DMS79 (cell line): ENCODE measurements around the gene L3MBTL2.
"Not testable (repeated sequence)": the region's sequence is repeated elsewhere in the genome, so short reads cannot be mapped to it uniquely, and the experiment has no call there.

Experiments used
- DNase-seq: peaks from one replicate; lab custom pipeline; 2025; lab: John Stamatoyannopoulos, UW

Gene L3MBTL2

DNA sequence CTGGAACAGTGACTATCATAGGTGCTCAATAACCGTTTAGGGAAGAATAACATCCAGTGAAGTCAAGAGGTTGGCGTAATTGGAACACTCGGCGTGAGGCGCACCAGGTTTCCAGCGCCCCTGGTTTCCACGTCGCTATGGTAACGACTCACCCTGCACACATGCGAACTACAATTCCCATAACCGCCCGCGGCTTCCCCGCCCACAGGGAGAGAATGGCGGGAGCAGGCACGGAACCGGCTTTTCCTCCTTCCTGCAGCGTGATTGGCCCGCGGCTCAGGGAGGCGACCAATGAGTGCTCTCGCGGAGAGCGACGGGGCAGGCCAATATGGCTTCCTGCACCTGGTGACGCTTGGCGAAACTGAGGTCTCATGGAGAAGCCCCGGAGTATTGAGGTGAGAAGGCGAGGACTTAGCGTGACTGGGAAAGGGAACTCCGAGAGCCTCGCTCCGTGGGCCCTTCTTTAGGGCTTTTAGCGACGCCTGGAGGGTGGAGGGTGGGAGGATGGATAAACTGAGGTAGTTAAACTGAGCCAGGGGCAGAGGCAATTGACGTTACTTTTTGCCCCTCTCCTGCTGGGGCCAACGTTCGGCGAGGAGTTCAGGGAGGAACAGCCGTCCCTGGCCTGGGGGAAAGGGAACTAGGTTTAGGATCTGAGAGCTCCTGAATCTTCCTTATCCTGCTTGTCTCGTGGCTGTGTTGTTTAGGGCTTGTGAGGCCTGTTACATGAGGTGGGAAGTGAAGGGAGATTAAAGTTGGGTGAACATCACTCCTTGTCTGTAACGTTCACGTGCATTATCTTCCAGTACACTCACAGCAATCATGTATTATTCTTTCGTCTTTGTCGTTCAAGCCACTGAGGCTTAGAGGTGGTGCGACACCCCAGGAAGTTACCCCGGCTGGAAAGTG, at the start of gene L3MBTL2:
Gene L3MBTL2, plus strand, starts transcription at position 321 of the 909 bp plus-strand sequence. Its CDS starts 51 bp downstream, at position 372.
- DNase-seq = peak; percentile 88

DNA sequence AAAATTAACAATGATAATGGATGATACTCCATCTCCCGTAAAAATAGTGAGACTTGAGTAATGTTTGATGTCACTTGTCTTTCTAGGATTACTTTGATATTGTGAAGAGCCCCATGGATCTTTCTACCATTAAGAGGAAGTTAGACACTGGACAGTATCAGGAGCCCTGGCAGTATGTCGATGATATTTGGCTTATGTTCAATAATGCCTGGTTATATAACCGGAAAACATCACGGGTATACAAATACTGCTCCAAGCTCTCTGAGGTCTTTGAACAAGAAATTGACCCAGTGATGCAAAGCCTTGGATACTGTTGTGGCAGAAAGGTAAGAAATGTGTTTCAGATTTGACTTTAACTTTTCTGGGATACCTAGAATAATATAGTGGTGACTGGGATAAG, 48.0 kb upstream of the L3MBTL2 start:
- DNase-seq = no peak

DNA sequence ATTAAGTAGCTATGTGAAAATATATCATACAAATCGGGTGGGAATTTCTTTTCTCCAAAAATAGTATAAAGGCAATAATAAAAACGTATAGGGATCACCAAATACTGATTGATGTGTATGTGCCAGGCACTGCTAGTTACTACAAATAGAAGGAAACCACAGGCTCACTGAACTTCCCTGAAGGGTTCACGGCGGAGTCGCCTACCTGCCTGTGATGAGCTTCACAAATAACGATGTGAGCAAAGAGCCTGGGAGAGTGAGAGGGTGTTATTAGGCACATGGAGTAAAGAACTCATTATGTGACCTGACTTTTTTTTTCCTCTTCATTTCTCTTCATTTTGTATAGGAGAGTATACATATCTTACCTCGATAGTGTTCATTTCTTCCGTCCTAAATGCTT, 36.0 kb upstream of the L3MBTL2 start:
- DNase-seq = no peak

DNA sequence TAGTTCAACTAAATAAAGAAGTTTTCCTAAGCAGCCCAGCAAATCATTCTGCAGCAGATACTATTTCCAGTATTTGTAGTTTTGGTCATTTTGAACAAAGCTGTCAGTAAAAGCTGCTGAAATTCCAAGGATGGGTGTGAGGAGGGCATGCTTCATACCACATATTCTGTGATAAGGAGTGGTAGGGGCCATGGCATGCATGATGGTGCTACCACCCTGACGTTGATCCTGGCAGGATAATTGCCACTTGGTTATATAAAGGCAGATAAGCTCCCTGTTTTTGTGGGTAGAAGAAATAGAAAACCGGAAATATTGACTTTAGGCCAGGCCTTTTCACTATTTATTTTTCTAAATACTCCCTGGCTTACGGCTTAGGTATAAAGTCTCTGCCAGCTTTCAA, 33.1 kb upstream of the L3MBTL2 start:
- no peak for DNase-seq

DNA sequence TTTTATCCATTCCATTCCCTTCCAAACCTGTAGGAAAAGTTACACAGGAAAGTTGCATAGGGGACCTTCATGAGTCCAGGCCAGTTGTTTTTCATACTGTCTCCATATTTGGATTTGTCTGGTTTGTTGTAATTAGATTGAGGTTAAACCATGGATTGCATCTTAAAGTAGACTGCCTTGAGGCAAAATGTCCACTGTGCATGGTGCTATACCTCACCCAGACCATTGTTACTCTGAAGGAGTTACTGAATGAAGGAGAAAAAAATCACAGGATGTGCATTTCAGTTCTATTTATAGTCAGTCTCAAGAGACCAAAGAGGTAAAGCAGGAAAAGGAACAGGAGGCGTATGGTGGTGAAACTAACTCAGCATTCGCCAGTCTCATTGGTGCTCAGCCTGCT, 29.6 kb upstream of the L3MBTL2 start:
- no peak for DNase-seq

DNA sequence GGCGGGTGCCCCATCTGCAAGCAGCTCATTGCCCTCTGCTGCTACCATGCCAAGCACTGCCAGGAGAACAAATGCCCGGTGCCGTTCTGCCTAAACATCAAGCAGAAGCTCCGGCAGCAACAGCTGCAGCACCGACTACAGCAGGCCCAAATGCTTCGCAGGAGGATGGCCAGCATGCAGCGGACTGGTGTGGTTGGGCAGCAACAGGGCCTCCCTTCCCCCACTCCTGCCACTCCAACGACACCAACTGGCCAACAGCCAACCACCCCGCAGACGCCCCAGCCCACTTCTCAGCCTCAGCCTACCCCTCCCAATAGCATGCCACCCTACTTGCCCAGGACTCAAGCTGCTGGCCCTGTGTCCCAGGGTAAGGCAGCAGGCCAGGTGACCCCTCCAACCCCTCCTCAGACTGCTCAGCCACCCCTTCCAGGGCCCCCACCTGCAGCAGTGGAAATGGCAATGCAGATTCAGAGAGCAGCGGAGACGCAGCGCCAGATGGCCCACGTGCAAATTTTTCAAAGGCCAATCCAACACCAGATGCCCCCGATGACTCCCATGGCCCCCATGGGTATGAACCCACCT, 28.0 kb upstream of the L3MBTL2 start:
- no peak for DNase-seq

DNA sequence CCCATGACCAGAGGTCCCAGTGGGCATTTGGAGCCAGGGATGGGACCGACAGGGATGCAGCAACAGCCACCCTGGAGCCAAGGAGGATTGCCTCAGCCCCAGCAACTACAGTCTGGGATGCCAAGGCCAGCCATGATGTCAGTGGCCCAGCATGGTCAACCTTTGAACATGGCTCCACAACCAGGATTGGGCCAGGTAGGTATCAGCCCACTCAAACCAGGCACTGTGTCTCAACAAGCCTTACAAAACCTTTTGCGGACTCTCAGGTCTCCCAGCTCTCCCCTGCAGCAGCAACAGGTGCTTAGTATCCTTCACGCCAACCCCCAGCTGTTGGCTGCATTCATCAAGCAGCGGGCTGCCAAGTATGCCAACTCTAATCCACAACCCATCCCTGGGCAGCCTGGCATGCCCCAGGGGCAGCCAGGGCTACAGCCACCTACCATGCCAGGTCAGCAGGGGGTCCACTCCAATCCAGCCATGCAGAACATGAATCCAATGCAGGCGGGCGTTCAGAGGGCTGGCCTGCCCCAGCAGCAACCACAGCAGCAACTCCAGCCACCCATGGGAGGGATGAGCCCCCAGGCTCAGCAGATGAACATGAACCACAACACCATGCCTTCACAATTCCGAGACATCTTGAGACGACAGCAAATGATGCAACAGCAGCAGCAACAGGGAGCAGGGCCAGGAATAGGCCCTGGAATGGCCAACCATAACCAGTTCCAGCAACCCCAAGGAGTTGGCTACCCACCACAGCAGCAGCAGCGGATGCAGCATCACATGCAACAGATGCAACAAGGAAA, 27.3 kb upstream of the L3MBTL2 start:
- DNase-seq = no peak

DNA sequence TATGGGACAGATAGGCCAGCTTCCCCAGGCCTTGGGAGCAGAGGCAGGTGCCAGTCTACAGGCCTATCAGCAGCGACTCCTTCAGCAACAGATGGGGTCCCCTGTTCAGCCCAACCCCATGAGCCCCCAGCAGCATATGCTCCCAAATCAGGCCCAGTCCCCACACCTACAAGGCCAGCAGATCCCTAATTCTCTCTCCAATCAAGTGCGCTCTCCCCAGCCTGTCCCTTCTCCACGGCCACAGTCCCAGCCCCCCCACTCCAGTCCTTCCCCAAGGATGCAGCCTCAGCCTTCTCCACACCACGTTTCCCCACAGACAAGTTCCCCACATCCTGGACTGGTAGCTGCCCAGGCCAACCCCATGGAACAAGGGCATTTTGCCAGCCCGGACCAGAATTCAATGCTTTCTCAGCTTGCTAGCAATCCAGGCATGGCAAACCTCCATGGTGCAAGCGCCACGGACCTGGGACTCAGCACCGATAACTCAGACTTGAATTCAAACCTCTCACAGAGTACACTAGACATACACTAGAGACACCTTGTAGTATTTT, 26.6 kb upstream of the L3MBTL2 start:
- no peak for DNase-seq

DNA sequence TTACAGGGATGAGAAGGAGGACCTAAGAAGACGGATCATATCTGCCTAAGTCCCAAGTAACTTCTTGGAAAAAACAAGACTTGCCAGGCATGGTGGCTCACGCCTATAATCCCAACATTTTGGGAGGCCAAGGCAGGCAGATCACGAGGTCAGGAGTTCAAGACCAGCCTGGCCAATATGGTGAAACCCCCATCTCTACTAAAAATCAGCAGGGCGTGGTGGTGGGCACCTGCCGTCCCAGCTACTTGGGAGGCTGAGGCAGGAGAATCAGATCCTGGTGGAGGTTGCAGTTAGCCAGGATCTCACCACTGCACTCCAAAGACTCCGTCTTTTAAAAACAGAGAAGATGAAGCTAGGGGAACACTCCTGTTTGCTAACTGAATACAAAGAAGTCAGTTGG, 24.8 kb upstream of the L3MBTL2 start:
- DNase-seq = not testable (repeated sequence)

DNA sequence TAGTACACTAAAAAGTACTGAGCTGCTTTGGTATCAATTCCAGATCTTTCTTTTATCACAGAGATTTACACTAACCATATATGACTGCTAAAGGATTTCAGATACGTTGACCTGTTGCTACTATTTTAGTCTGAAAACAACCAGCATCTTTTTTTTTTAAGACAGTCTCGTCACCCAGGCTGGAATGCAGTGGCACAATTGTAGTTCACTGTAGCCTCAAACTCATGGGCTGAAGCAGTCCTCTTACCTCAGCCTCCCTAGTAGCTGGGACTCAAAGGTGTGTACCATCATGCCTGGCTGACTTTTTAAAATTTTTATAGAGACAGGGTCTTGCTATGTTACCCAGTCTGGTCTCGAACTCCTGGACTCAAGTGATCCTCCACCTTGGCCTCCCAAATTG, 24.2 kb upstream of the L3MBTL2 start:
- no peak for DNase-seq

DNA sequence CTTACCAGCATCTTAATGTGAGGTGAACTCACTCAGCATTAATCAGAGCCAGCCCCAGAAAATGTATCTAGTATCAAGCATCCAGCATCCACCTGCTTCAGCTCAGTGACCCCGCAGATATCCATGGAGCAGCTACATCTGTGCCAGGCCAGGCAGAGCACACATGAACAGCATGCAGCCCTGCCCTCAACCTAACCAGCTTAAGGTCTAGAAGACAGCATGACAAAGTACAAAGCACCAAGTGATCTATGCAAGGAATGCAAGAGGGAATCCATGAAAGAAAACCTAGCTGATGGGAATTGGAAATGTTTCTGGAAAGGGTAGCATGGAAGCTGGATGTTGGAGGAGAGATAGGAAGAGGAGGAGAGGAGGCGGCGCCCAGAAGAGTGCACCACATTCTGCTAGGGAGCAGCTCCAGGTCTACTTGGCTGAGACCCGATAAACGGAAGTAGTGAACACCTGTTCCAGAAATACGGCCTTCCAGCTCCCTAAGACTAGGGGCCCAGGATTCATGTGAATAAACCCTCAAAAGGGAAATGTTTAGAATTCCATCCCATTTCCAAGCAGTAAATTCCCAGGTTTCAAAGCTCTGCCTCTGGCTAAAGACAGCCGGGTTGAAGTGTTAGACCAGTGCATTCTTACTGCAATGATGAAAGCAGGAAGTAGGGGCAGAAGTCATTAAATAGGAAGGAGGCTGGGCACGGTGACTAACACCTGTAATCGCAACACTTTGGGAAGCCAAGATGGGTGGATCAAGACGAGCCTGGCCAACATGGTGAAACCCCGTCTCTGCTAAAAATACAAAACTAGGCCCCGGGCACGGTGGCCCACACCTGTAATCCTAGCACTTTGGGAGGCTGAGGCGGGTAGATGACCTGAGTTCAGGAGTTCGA, 23.5 kb upstream of the L3MBTL2 start:
- DNase-seq = no peak

DNA sequence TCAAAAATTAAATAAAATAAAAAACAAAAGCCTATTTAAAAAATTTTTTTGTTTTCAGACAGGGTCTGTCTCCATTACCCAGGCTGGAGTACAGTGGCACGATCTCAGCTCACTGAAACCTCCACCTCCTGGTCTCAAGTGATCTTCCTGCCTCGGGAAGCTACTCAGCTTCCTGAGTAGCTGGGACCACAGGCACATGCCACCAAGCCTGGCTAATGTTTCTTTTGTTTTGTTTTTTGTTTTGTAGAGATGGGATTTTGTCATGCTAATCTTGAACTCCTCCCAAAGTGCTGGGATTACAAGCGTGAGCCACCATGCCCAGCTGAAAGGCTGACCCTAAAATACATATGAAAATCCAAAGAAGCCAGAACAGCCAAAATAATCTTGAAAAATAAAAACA, 20.4 kb upstream of the L3MBTL2 start:
- no peak for DNase-seq

DNA sequence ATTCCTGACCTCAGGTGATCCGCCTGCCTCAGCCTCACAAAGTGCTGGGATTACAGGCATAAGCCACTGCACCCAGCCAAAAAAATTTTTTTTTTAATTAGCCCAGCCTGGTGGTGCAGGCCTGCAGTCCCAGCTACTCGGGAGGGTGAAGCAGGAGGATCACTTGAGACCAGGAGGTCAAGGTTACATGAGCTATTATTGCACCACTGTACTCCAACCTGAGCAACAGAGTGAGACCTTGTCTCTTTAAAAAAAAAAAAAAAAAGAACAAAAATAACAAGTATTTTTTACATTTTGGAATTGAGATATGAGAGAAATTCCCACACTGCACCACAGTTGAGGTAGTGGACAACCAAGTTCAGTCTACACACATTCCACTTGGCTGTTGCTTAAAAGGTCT, 13.6 kb upstream of the L3MBTL2 start:
- DNase-seq = no peak

DNA sequence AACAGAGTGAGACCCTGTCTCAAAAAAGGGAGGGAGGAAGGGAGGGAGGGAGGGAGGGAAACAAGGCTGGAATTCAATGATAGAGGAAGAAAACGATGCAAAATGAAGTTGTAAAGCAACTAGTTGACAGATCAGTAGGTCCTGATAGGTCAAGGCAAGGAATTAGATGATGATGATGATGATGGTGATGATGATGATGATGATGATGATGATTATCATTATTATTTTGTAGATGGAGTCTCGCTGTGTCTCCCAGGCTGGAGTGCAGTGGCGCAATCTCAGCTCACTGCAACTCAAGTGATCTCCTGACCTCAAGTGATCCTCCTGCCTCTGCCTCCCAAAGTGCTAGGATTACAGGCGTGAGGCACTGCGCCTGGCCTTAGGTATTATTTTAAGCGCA, 11.3 kb upstream of the L3MBTL2 start:
- no peak for DNase-seq

DNA sequence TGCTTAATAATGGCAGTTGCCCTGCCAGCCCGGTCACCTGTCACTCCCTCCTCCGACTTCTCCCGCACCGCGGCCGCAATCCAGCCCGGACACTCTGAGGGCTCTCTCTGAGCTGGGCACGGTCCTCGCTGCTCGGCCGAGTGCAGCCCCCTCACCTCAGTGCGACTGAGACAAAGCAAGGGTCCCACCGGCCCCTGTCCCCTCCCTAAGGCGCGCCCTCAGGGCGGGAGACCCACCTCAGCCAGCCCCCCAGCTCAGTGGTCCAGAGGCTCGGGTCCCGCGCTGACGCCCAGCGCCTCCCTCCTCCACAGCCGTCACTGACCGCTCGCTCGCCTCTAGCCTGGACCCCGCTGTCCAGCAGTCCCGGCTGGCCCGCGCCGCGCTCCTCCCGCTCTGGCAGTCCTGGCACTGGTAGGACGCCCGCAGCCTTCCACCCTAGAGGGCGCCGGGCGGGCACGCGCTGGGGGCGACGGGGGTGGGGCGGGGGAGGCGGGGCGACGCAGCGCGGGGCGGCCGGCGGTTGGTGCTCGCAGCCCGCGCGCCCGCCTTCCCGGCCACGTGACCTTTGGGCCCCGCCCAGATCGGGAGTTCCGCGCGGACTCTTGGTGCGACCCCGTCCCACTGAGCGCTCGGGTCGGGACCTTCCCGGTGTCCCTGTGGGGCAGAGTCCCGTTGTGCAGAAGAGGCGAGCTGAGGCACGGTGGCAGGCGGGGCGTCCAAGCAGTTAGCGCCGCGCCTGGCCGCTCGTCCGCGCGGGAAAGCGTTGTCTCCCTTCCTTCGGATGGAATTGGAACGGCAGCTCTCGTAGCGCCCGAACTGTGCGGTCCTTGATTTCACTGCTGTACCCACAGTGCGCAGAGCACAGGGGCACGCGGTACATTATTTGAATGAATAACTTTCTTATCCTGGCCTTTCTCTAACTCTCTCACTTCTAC, 7.8 kb upstream of the L3MBTL2 start:
- peak; percentile 14 for DNase-seq

DNA sequence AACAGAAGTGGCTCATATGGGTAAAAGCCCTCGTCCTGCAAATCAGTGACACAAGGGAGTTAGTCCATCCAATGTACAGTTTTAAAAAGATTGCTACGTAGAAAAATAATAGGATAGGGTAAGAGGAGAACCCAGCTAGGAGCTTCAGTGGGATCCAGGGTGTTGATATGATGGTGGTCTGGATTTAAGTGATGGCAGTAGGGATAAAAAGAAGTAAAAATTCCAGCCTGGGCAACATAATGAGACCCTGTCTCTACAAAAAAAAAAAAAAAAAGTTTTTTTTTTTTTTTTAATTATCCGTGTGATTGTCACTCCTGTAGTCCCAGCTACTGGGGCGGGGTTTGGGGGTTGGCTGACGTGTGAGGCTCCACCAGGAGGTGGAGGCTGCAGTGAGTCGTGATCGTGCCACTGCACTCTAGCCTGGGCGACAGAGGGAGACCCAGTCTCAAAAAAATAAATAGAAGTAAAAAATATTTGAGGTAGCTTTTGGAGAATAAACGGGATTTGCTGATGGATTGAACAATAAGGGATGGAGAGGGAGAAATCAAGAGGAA, 7.0 kb upstream of the L3MBTL2 start:
- peak; percentile 1 for DNase-seq

DNA sequence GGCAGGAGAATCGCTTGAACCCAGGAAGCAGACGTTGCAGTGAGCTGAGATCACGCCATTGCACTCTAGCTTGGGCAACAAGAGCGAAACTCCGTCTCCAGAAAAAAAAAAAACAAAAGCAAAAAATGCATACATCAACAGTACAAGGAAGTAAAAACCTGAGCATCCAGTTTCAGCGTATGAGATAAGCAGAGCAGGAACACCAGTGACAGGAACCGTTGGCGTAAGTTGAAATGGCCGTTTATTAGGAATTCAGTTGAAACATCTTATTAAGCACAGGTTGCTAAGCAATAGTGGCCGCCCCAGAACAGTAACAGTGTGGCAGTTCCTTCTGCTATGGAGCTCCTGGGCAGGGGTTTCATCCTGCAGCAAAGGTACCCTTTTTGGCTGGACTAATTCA, 4.0 kb upstream of the L3MBTL2 start:
- no peak for DNase-seq

DNA sequence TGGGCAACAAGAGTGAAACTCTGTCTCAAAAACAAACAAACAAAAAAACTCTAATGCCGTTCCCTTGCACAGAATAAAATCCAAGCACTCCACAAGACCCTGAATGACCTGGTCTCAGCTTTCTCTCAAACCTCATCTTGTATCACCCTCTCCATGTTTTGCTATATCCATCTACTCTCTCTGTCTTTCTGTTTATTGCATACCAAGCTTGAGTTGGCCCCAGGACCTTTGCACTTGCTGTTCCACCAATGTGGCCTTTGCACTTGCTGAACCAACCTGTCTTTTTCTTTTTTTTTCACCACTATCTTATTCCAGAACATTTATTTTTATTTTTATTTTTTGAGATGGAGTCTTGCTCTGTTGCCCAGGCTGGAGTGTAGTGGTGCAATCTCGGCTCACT, 2.0 kb upstream of the L3MBTL2 start:
- DNase-seq = no peak

DNA sequence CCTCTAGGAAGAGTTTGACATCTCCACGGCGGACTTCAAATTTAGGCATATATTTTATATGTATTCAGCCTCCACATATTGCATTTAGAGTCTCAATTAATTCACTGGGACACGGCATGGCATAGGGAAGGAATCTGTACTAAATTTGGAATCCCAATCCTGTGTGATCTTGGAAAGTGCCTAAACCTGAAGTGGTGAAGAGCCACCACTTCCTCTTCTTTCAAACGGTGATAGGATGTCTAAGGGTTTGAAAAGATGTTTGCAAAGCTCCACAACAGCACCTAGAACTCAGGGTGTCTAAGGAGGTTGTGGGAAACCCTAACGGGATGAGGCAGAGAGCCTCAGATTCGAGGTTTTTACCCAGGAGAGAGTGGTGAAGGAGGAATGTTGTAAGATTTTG, 1.0 kb upstream of the L3MBTL2 start:
- DNase-seq = no peak

DNA sequence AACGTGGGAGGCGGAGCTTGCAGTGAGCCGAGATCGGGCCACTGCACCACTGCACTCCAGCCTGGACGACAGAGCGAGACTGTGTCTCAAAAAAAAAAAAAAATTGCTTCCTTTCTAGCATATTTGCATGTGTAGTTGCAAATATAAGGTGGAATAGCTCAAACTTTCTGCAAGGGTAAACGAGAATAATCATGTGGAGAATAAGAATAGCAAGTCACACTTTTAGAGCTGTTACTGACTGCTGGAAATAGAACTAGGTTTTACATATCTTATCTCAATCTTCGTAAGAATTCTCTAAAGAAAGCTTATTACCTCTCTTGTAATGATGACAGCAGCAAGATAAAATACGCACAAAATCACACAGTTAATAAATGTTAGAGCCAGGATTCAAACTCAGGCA, 1.6 kb downstream of the L3MBTL2 start:
- no peak for DNase-seq
